Measurements from ENCODE around the gene ZNF784. TPM values are rescaled to one million over a fixed set of nuclear protein-coding genes. Genes with fewer than 3 reads are reported as not detected.

ZNF784 gene
- total and polyA plus RNA-seq, 9 of the 15 experiments (the other 6 are each of a cell fraction or from before 2014, with no cell fraction given), result 0.14 to 6.1 (median 2.1) TPM

- TF ChIP-seq ZFPM2 (CRISPR knock-in tag; IDR thresholded peaks at IDR 0.05) (no peak), SETDB1 (IDR thresholded peaks at IDR 0.05; ENCODE audit: low read length) (no peak), CSDE1 (IDR thresholded peaks at IDR 0.05) (no peak), MCM5 (IDR thresholded peaks at IDR 0.05; ENCODE audit: low read depth) (no peak), TSC22D4 (tag; IDR thresholded peaks at IDR 0.05) (no peak), ZBTB26 (CRISPR knock-in tag; IDR thresholded peaks at IDR 0.05) (no peak), ZNF76 (CRISPR knock-in tag; IDR thresholded peaks at IDR 0.05; ENCODE audit: borderline replicate concordance) (peak; percentile 91; the same call in 1 of the 2 replicates), NR1H2 (CRISPR knock-in tag; IDR thresholded peaks at IDR 0.05) (peak; percentile 89; the same call in 1 of the 2 replicates), TCF7 (IDR thresholded peaks at IDR 0.05; ENCODE audit: borderline replicate concordance) (0 out of 2 replicates have a peak, but pooled peaks have one; percentile 15), TGIF2 (CRISPR knock-in tag; IDR thresholded peaks at IDR 0.05) (peak; percentile 91), EHMT2 (IDR thresholded peaks at IDR 0.05) (no peak), ZBTB49 (CRISPR knock-in tag; IDR thresholded peaks at IDR 0.05; ENCODE audit: borderline replicate concordance) (peak; percentile 98), FOXK2 (conservative IDR thresholded peaks at IDR 0.05 in 1 of 2, IDR thresholded peaks at IDR 0.05 in 1 of 2; ENCODE audit: low read depth in 2 of 2) (no peak), PREB (CRISPR knock-in tag; IDR thresholded peaks at IDR 0.05) (no peak), GABPB2 (CRISPR knock-in tag; conservative IDR thresholded peaks at IDR 0.05) (no peak), BCLAF1 (IDR thresholded peaks at IDR 0.05; ENCODE audit: borderline replicate concordance in 1 of 2, control insufficient read depth in 1 of 2, low read depth in 2 of 2, low read length in 1 of 2) (no peak), ATF4 (CRISPR knock-in tag; IDR thresholded peaks at IDR 0.05) (0 out of 2 replicates have a peak, but pooled peaks have one; percentile 12), ZNF408 (CRISPR knock-in tag; IDR thresholded peaks at IDR 0.05; ENCODE audit: low read depth) (no peak), MTF1 (CRISPR knock-in tag; IDR thresholded peaks at IDR 0.05; ENCODE audit: borderline replicate concordance) (peak; percentile 38; the same call in 1 of the 2 replicates)
These were observed 15.7 kb upstream of the ZNF784 start (continued) for GRCh38 chr19:55640043-55640576.

All from K562 (cell line).